Stimulated activated CD8-positive, alpha-beta memory T cell treated with anti-CD3 and anti-CD28 coated beads, Interleukin-2, amount 100 ng/mL, for 1 hour (primary cell): ENCODE data around the gene PHACTR2.
A peak's percentile ranks its signal among the peaks of the same experiment; 100 is the strongest.
"Not testable (repeated sequence)": the region's sequence is repeated elsewhere in the genome, so short reads cannot be mapped to it uniquely, and the experiment has no call there.

Source experiments
- DNase-seq, 2 donors: peaks; one replicate each; pipeline ENCODE4 v3.0.0-alpha.2; 2020; ENCODE audit warnings: low read depth in 2 of 2

The PHACTR2 gene

DNA sequence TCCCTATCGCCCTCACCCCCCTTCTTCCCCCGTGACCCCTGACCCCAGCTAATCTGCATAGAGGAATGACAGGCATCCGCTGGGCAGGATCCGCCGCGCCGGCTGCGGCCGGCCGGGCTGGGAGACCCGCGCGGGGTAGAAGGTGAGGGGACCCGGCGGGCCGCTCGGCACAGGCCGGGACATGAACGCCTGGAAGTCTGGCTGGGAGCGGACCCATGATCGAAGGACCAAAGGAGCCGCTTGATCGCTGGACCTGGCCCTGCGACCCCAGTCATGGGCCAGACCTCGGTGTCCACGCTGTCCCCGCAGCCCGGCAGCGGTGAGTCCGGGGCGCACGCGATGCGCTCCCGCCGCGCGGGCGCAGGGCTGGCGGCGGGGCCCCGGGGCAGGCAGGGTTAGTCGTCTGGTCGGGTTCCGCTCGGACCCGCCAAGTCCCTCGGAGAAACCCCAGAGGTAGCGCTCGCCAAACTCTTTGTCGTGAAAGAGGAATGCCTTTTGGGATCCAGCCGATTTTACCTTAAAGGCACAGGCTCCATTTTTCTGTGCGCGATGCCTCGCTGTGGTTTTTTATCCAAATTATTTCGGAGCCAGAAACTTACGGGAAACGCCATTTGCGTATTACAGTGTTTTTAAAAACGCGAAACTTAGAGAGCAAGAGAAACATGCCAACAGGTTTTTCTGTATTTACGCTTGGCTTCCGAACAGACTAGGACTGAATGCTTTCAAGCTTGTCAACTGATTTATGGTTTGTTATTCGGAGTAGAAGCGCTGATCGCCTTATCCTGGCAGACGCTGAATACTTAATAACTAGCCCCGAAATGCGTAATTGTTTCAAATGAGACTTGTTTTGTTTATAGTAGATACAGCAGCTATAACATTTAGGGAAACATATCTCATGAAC is at the start of gene PHACTR2:
Gene PHACTR2, plus strand, starts transcription at position 75 of the 901 bp plus-strand sequence. Its CDS starts 199 bp downstream, at position 274.
- peak; percentile 2 to 11 for DNase-seq

GRCh38 chr6:143629104-143630080 is 48.4 kb upstream of the PHACTR2 start:
- DNase-seq: no peak

DNA sequence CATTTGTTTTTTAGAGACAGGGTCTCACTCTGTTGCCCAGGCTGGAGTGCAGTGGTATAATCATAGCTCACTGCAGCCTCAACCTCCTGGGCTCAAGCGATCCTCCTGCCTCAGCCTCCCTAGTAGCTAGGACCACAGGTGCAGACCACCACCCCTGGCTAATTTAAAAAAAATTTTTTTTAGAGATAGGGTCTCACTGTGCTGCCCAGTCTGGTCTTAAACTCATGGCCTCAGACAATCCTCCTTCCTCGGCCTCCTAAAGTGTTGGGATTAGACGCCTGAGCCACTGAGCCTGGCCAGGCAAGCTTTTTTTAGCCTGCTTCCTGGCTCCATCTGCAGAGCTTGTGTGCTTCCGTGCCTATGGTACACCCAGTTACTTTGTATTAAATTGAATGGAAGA is 46.6 kb upstream of the PHACTR2 start:
- DNase-seq: not testable (repeated sequence)

GRCh38 chr6:143632894-143633293 is 44.9 kb upstream of the PHACTR2 start:
- DNase-seq: no peak

DNA sequence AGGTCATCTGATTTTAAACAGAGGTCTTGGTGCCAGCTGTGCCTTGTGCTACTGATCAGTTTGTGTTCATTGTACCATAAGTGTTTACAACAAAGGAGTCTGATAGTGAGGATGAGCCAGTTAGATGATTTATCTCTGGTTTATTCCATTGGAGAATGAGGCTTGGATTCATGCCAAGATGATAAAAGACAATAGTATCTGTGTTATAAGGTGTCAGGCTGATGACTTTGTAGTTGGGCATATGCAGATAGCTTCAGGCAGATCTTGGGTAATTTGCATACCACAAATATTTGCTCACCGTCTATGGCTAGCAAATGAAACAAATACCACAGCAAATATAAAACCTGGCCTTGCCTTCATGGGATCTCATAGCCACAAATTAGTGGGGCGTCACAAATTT is 43.3 kb upstream of the PHACTR2 start:
- no peak for DNase-seq

DNA sequence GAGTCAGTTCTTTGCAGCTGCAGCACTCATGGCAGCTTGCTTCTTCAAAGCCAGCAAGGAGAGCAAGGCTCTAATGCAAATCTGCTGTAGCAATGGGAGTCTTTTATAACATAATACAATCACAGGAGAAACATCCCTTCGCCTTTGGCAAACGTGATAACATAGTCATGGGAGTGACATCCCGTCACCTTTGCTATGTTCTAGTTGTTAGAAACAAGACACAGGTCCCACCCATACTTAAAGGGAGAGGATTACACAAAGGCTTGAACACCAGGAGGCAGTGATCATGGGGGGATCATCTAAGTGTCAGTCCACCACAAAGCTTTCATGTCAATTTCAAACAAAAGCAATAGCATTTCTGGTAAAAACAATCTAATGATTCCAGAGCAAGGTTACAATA is 40.1 kb upstream of the PHACTR2 start:
- DNase-seq: no peak

GRCh38 chr6:143642403-143642802 is 35.4 kb upstream of the PHACTR2 start:
- no peak for DNase-seq

DNA sequence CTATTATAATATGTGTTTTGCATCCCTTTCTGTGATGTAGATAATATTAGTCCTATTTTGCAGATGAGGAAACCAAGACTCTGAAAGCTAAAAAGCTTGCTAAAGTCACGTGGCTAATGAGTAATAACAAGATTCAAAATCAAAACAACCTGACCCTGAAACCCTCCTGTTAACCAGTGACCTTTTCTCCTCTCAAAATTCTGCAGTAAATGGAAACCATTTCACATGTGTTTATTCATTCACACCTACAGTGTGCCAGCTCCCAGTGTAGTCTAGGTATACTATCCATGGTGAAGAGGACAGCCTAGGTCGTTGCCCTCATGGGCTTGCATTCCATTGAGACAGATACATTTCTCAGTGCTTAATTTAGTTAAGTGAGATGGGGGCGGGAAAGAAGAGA is 30.6 kb upstream of the PHACTR2 start:
- no peak for DNase-seq

- DNase-seq: no peak
Measured at GRCh38 chr6:143647732-143648131, 30.0 kb upstream of the PHACTR2 start.

DNA sequence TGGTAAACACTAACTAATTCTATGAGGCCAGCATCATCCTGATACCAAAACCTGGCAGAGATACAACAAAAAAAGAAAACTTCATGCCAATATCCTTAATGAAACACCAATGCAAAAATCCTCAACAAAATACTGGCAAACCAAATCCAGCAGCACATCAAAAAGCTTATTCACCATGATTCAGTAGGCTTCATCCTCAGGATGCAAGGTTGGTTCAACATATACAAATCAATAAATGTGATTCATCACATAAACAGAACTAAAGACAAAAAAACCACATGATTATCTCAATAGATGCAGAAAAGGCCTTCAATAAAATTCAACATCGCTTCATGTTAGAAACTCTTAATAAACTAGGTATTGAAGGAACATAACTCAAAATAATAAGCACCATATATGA is 28.4 kb upstream of the PHACTR2 start:
- DNase-seq: not testable (repeated sequence)

DNA sequence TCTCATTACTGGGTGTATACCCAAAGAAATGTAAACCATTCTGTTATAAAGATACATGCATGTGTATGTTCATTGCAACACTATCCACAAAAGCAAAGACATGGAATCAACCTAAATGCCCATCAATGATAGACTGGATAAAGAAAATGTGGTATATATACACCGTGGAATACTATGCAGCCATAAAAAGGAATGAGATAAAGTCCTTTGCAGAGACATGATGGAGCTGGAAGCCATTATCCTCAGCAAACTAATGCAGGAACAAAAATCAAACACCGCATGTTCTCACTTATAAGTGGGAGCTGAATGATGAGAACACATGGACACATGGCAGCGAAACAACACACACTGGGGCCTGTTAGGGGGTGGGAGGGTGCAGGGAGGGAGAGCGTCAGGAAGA is 26.4 kb upstream of the PHACTR2 start:
- DNase-seq: not testable (repeated sequence)

- no peak for DNase-seq
Measured at GRCh38 chr6:143652841-143653331, 24.9 kb upstream of the PHACTR2 start.

- no peak for DNase-seq
Measured at GRCh38 chr6:143655541-143655940, 22.2 kb upstream of the PHACTR2 start.

GRCh38 chr6:143656026-143656425 is 21.7 kb upstream of the PHACTR2 start:
- no peak for DNase-seq

- DNase-seq: no peak
Measured at GRCh38 chr6:143657809-143658208, 20.0 kb upstream of the PHACTR2 start.

DNA sequence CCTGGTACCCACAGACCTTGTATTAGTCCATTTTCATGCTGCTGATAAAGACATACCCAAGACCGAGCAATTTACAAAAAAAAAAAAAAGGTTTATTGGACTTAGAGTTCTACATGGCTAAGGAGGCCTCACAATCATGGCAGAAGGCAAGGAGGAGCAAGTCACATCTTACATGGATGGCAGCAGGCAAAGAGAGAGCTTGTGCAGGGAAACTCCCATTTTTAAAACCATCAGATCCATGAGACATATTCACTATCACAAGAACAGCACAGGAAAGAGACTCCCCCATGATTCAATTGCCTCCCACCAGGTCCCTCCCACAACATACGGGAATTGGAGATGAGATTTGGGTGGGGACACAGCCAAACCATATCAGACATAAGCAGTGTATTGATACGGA is 17.6 kb upstream of the PHACTR2 start:
- not testable (repeated sequence) for DNase-seq

GRCh38 chr6:143664171-143664570 is 13.6 kb upstream of the PHACTR2 start:
- DNase-seq: no peak

DNA sequence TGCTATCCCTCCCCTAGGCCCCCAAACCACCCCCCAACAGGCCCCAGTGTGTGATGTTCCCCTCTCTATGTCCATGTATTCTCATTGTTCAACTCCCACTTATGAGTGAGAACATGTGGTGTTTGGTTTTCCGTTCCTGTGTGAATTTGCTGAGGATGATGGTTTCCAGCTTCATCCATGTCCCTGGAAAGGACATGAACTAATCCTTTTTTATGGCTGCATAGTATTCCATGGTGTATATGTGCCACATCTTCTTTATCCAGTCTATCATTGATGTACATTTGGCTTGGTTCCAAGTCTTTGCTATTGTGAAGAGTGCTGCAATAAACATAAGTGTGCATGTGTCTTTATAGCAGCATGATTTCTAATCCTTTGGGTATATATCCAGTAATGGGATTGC is 11.8 kb upstream of the PHACTR2 start:
- not testable (repeated sequence) for DNase-seq

- not testable (repeated sequence) for DNase-seq
Measured at GRCh38 chr6:143669483-143669882, 8.3 kb upstream of the PHACTR2 start.

- DNase-seq: no peak
Measured at GRCh38 chr6:143673669-143674068, 4.1 kb upstream of the PHACTR2 start.

- no peak for DNase-seq
Measured at GRCh38 chr6:143674483-143675381, 3.0 kb upstream of the PHACTR2 start.
